ENCODE measurements around the gene PGF.
"Not testable (repeated sequence)": the region's sequence is repeated elsewhere in the genome, so short reads cannot be mapped to it uniquely, and the experiment has no call there.

PGF gene

DNA sequence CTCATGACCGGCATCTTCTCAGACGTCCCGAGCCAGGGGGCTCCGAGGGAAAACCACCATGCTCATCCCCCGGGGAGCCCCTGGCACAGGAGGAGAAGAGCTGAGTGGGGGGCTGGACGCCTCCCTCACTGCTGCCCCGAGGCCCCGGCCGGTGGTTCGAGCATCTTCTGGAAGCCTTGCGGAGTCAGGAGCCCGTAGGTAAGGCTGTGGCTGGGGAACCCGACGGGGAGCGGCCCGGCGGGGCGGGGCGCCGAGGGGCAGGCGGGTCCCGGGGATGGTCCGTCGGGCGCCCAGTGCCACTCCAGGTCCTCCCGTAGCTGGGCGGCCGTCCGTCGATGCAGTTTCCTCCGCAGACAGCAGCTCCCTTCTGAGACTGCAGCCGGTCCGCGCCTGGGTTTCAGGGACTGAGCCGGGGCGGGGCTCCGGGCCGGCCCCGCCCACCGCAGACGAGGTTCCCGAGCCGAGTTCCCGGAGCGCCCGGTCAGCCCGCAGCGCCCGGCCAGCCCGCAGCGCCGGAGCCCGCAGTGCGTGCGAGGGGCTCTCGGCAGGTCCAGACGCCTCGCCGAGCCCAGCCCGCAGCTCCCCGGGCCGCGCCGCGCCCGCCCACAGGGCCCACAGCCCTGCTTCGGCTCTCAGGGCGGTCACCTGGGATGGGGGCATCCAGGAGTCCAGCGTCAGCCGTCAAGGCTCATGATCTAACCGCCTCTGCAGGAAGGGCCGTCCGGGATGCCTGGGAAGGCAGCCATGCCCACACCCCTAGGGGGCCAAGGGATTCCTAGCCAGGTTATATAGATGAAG is at the start of gene PGF:
TSS of gene PGF (minus strand) at position 369 of the 798 bp plus-strand sequence. CDS start at position 14, 355 bp downstream.
- DNase-seq (ENCODE audit: low spot score) = peak; percentile 86

- DNase-seq (ENCODE audit: low spot score) = no peak
Measured at GRCh38 chr14:75003250-75004027, 48.0 kb upstream of the PGF start.

DNA sequence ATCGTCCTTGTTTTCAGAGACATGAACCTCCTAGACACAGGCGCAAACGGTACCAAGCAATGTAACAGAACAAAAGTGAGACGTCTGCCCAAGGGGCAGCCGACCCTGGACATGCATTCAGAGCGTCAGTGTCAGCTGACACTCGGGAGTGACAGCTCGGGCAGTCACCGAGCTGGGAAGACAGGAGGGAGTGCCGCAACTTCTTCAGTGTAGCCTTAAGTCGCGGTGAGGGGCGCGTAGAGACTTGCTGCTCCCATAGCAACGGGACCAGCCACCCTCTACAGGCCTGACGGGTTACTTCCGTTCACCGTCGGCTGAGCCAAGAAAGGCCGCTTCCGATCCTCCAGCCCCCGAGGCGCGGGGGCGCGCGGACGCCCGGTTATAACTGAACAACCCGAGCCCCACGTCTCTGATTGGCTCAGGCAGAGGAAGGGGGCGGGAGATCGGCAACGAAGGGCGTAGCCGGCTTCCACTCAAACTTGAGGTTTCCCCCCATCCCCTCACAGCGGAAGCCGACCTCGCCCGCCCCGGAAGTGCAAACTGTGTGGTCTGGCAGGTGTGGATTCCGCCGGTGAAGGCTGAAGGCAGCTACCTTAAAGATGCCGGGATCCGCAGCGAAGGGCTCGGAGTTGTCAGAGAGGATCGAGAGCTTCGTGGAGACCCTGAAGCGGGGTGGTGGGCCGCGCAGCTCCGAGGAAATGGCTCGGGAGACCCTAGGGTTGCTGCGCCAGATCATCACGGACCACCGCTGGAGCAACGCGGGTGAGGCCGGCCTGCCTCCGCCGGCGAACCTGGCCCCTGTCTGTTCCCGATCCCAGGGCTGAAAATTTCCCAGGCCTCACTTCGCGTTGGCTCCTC is 47.2 kb upstream of the PGF start, which contains the start of gene EIF2B2:
TSS of gene EIF2B2 (plus strand) at position 530 of the 858 bp plus-strand sequence. CDS start at position 600, 70 bp downstream.
- peak; percentile 95 for DNase-seq (ENCODE audit: low spot score)

GRCh38 chr14:75001899-75002298 is 46.5 kb upstream of the PGF start:
- no peak for DNase-seq (ENCODE audit: low spot score)

GRCh38 chr14:75001261-75001660 is 45.9 kb upstream of the PGF start:
- DNase-seq (ENCODE audit: low spot score) = no peak

GRCh38 chr14:74995781-74996180 is 40.4 kb upstream of the PGF start:
- not testable (repeated sequence) for DNase-seq (ENCODE audit: low spot score)

GRCh38 chr14:74994182-74994581 is 38.8 kb upstream of the PGF start:
- DNase-seq (ENCODE audit: low spot score) = not testable (repeated sequence)

- no peak for DNase-seq (ENCODE audit: low spot score)
Measured at GRCh38 chr14:74988993-74989392, 33.6 kb upstream of the PGF start.

DNA sequence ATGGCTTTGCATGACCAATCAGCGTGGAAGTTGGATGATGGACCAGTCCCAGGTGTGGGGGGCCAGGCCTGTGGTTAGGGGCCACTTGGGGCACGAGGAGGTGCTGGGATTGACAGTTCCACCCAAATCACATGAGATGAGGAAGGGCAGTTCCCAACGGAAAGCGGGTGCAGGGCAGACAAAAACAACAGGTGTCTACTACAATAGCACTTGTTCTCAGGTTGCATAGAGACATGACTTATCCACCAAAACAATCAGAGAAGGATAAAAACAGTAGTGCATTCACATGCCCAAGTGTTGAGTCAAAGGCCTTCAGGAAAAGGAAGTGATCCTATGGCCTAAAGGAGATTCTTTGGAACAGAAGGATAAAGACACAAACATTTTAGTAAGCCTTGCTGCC is 32.7 kb upstream of the PGF start:
- peak; percentile 65 for DNase-seq (ENCODE audit: low spot score)

DNA sequence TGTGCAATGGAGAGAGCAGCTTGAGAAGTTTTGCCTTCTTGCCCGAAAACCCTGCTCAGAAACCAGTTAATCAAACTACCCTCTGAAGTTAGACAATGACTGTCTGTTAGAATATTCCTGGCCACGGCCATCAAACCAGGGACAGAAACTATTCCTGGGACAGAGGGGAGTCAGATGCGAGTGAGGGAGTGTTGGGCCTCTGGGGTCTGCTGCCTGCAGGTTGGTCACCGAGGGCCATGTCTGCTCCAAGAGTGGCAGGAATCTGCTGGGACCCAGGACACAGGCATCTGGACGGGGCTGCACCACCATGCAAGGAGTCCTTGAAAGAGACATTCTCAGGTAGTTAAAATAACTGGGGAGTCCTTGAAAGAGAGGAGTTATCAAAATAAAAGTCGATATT is 30.4 kb upstream of the PGF start:
- DNase-seq (ENCODE audit: low spot score) = peak; percentile 1

DNA sequence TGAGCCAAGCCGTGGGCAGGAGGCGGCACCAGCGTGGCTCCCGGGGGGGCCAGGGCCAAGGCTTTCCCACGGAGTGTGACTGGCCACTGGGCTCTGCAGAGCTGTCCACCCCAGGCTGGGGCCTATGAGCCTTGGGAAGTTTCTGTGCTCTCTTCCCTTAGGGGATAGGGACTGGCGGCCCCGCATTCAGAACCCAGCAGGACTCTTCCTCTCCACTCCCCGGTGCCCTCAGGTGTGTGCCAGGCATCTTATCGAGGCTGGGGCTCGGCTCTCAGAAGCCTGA is 29.6 kb upstream of the PGF start:
- DNase-seq (ENCODE audit: low spot score) = no peak

GRCh38 chr14:74984236-74985027 is 29.0 kb upstream of the PGF start:
- no peak for DNase-seq (ENCODE audit: low spot score)

DNA sequence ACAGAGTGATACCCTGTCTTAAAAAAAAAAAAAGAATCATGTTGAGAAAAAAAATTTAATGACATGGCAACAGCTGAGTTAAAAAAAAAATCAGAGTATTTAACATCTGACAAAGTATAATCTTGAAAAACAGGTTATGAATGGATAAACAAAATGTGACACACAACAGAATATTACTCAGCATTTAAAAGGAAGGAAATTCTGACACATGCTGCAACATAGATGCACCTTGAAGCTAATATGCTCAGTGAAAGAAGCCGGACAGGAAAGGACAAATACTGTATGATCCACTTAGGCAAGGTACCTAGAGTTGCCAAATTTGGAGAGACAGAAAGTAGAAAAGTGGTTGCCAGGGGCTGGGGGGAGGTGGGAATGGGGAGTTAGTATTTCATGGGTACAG is 27.9 kb upstream of the PGF start:
- DNase-seq (ENCODE audit: low spot score) = no peak

GRCh38 chr14:74982661-74983060 is 27.3 kb upstream of the PGF start:
- DNase-seq (ENCODE audit: low spot score) = no peak

DNA sequence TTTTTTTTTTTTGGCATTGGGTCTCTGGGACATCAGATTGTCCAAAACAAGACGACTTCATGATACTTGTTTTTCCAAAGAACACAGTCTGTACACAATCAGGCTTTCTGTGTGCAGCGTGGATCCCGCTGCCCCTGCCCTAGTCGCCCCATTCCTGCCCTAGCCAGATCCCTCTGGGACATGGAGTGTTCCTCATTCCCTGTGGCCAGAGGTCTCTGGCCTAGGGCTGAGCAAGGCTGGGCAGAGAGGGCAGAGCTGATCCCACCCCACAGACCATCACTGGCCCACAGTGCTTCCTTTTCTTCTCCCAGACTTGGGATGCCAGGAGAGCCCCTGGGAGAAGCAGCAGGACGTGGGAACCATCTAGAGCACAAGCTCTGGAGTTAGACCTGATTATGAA is 26.4 kb upstream of the PGF start:
- peak; percentile 3 for DNase-seq (ENCODE audit: low spot score)

GRCh38 chr14:74981462-74981782 is 26.0 kb upstream of the PGF start:
- no peak for DNase-seq (ENCODE audit: low spot score)

DNA sequence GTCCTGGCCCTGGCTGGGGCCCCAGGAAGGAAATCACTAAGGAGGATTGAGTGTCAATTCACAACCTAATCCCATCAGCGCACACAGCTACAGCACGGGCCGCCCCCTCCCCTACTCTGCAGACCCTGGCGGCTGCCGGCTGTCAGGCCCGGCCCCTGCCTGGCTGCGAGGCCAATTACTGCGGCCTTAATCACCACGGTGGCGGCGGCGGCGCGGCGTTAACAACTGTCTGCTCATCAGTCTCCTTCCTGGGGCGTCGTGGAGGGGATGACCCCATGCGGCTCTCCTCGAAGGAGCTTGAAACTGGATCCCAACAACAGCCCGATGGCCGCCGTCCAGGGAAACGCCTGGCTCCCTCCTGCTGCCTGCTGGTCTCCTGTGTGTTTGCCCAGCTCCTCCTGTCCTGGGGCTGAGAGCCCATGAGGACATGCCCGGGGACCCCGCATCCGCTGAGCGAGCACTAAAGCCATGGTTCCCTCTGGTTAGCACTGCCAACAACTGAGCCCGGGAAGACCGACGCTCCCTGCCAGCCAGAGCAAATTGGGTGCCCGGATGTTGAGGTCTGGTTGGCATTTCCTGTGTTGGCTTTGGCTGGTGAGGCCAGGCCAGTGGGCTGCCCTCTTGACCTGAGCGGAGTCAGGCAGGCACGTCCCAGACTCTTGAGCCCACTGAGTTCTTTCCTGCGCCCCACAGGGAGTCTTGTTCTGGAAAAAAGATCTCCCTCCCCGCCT is 25.5 kb upstream of the PGF start:
- peak; percentile 25 for DNase-seq (ENCODE audit: low spot score)

DNA sequence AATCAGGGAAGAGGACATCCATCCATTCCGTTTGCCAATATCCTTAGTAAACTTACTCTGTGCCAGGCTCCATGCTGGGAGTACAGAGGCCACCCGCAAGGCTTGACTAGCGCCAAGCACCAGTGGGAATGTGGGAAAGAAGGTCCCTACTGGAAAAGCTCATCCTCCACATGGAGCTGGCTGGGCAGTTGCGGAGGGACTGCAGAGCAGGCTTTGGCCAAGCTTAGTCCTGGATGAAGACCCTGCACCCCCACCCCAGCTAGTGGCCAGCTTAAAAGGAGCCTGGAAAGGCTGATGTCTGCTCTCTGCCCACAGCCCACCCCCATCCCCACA is 25.0 kb upstream of the PGF start:
- DNase-seq (ENCODE audit: low spot score) = peak; percentile 3

DNA sequence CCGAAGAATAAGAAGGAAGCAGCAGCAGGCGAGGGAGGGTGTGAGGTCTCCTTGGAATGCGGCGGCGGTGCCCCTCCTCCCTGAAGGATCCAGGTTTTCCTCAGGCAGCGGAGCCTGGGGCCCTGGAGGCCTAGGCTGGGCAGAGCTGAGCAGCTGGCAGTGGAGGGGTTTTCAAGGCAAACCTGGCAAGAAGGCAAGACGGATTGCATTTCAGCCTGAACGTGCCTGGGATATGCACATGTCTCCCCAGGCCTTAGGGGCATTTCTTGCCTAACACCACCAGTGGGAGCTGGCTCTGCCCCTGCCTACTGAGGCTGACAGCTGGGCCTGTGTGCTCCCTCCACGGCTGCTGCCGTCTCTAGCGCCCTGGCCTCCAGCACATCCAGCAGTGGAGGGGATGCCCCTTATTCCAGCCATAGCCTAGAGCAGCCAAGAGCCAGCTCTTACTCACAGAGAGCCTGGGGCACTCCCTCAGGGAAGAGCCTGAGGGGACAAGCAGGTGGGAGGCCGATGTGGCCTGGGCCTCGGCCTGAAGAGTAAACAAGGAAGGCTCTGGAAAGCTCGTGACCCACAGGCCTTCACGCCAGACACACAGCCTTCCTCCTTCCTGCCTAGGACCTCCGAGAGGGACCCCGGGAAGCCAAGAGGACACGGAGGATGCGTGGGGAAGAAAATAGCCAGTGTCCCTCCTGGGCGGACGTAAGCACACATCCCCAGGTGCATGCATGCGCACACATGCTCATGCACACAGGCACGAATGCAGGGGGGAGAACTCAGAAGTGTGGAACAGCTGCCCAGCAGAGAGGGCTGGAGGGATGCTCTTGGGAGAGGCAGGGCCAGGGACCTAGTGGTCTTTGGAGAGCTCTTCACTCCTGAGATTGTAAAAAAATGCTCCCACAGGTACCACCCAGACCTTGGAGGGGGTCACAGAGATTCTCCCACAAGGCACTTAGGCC is 24.3 kb upstream of the PGF start:
- peak; percentile 6 for DNase-seq (ENCODE audit: low spot score)

DNA sequence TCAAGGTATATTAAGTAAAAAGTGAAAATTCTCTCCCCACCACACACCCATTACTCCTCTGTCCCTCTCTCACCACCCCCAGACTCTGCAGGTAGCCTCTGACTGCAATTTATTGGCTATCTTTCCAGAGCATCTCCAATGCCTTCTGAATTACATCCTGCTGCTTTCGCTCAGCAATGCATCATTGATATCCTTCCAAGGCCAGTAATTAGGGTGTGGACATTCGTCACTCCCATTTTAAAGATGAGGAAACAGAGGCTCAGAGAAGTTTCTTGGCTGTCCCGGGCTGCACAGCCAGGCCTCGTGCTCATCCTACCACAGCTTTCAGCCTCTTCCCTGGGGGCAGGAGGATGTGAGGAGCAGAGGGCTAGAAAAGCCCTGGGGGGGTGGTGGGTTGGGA is 23.6 kb upstream of the PGF start:
- DNase-seq (ENCODE audit: low spot score) = no peak

Data from AG08396 (cell line).